Stomach (tissue), 9 donors: ENCODE data around the gene ERH. TPM values are rescaled to one million over a fixed set of nuclear protein-coding genes. Genes with fewer than 3 reads are reported as not detected.

Experiments used
- DNase-seq, 2 donors: peaks; one replicate each; pipeline versions ENCODE4 v3.0.0 to v3.0.0-alpha.2; 2013 to 2019
- H3K27ac ChIP-seq, 5 donors: fragments of 200-600 bp in 4 of 5; sonication (generic) in 4 of 5; one replicate each; pipeline ENCODE4 v1.5.1; 2013 to 2019; ENCODE audit warnings: mild to moderate bottlenecking in 1 of 5, moderate library complexity in 1 of 5
- H3K27me3 ChIP-seq, 3 donors: fragments of 200-600 bp; sonication (generic); one replicate each; pipeline ENCODE4 v1.5.1; 2017 to 2019; ENCODE audit warnings: mixed run types in 1 of 3
- H3K36me3 ChIP-seq, 4 donors: fragments of 200-600 bp; sonication (generic); 1 replicate in 3 of 4; 2 replicates in 1 of 4; pipeline ENCODE4 v1.5.1; 2016 to 2019
- H3K4me1 ChIP-seq, 4 donors: fragments of 200-600 bp; sonication (generic); one replicate each; pipeline ENCODE4 v1.5.1; 2016 to 2019
- H3K4me3 ChIP-seq, 4 donors: fragments of 200-600 bp; sonication (generic) in 3 of 4; one replicate each; pipeline ENCODE4 v1.5.1; 2016 to 2019; ENCODE audit warnings: mild to moderate bottlenecking in 1 of 4
- H3K9me3 ChIP-seq, 4 donors: fragments of 200-600 bp; sonication (generic); one replicate each; pipeline ENCODE4 v1.5.1; 2016 to 2019
- CTCF ChIP-seq, 7 experiments: fragments of 450-650 bp in 4 of 7; fragments of 200-600 bp in 3 of 7; sonication (generic) in 3 of 7; IDR thresholded peaks; one replicate each; pipeline ENCODE4 v1.5.1; 2016 to 2019; ENCODE audit warnings: antibody characterized with exemption in 7 of 7, control low read depth in 2 of 7, mild to moderate bottlenecking in 1 of 7
- EP300 ChIP-seq: sonication (generic); formaldehyde crosslinking; IDR thresholded peaks from one replicate; pipeline ENCODE4 v1.6.1; 2017; ENCODE audit warnings: antibody characterized with exemption
- POLR2A ChIP-seq, 4 donors: fragments of 450-650 bp; IDR thresholded peaks; one replicate each; pipeline ENCODE4 v1.6.1; 2016; ENCODE audit warnings: antibody characterized with exemption in 4 of 4, control low read depth in 2 of 4, mild to moderate bottlenecking in 1 of 4, moderate library complexity in 1 of 4
- POLR2AphosphoS5 ChIP-seq, 3 donors: sonication (generic); formaldehyde crosslinking; IDR thresholded peaks; one replicate each; pipeline ENCODE4 v1.6.1; 2016; ENCODE audit warnings: antibody characterized with exemption in 3 of 3
- WGBS, 5 donors: extraction: QIAGEN DNeasy Blood & Tissue Kit in 3 of 5; methylation state at CpG; one replicate each; pipeline versions ENCODE4 v1.1.5 to v1.1.7; 2013 to 2018; 5-methylcytosine and 5-hydroxymethylcytosine counted together
- intact Hi-C: fragments of 100-400 bp; cut with DNase I; formaldehyde crosslinking; loops from one replicate; pipeline ENCODE4 v1.15.1; 2023; ENCODE audit warnings: low total_unique reads
- polyA plus RNA-seq, 3 donors: library from polyadenylated mRNA; stranded (reverse); fragments of 200-250 nt; gene quantifications; one replicate each; pipeline ENCODE4 v1.2.3, GENCODE V29; 2013
- total RNA-seq, 5 donors: library from RNA; depleted of rRNA; stranded (reverse); fragments of >200 nt; gene quantifications; one replicate each; pipeline versions ENCODE4 v1.1.0 to v1.2.3, GENCODE V29; 2014 to 2016
- donor health status: healthy with polysubstance abuse.
- donor health status: Bipolar disorder and iron deficiency.
- donor health status: healthy.

Gene ERH
- total and polyA plus RNA-seq, 8 donors: 12.5 to 159 (median 97.8) TPM

- Histone ChIP-seq H3K36me3 (no peaks in the 10 kb centered on the region), H3K27ac (no peak overlapping the region), H3K9me3 (no peaks in the 10 kb centered on the region), H3K4me3 (no peak overlapping the region), H3K27me3 (peaks cover 0 to 4% (median 0%) of the 10 kb centered on the region in 3 donors), H3K4me1 (no peaks in the 10 kb centered on the region)
- intact Hi-C loops: no loop called here
- WGBS, 5 donors: 58 to 67% (median 65%) methylated on average over 3 of the region's 3 CpGs
- TF ChIP-seq CTCF (IDR thresholded peaks at IDR 0.05): no peak
- no peak for TF ChIP-seq EP300
- TF ChIP-seq POLR2AphosphoS5 (IDR thresholded peaks at IDR 0.05): no peak
- TF ChIP-seq POLR2A (IDR thresholded peaks at IDR 0.05): no peak
- no peak for DNase-seq
Observed at GRCh38 chr14:69366069-69366468, 32.0 kb downstream of the ERH start.

- TF ChIP-seq CTCF (IDR thresholded peaks at IDR 0.05) (no peak), POLR2AphosphoS5 (IDR thresholded peaks at IDR 0.05) (no peak), EP300 (no peak), POLR2A (IDR thresholded peaks at IDR 0.05) (no peak)
Observed at GRCh38 chr14:69364378-69364777, 33.7 kb downstream of the ERH start.

GRCh38 chr14:69363964-69364363, 34.1 kb downstream of the ERH start:
- DNase-seq: no peak
- H3K9me3 ChIP-seq: no peaks in the 10 kb centered on the region
- H3K4me3 ChIP-seq: no peak overlapping the region
- H3K27me3 ChIP-seq: peaks cover 0 to 8% (median 0%) of the 10 kb centered on the region in 3 donors
- H3K27ac ChIP-seq: no peak overlapping the region
- H3K4me1 ChIP-seq: no peaks in the 10 kb centered on the region
- intact Hi-C loops: no loop called here
- H3K36me3 ChIP-seq: no peaks in the 10 kb centered on the region
- 84 to 90% (median 87%) methylated on average over 4 of the region's 4 CpGs for WGBS, 5 donors
- TF ChIP-seq POLR2AphosphoS5 (IDR thresholded peaks at IDR 0.05): no peak
- no peak for TF ChIP-seq POLR2A (IDR thresholded peaks at IDR 0.05)
- TF ChIP-seq CTCF (IDR thresholded peaks at IDR 0.05): no peak
- no peak for TF ChIP-seq EP300

More at GRCh38 chr14:69364378-69364777, 33.7 kb downstream of the ERH start:
- Histone ChIP-seq H3K9me3 (no peaks in the 10 kb centered on the region), H3K36me3 (no peaks in the 10 kb centered on the region), H3K4me3 (no peak overlapping the region), H3K27me3 (peaks cover 0 to 8% (median 0%) of the 10 kb centered on the region in 3 donors), H3K4me1 (no peaks in the 10 kb centered on the region), H3K27ac (no peak overlapping the region)
- 78 to 93% (median 89%) methylated on average over 2 of the region's 2 CpGs for WGBS, 5 donors
- intact Hi-C loops: no loop called here
- DNase-seq: no peak

- intact Hi-C loops: no loop called here
- TF ChIP-seq POLR2A (IDR thresholded peaks at IDR 0.05) (no peak), EP300 (no peak), CTCF (IDR thresholded peaks at IDR 0.05) (peak in 3 of 7 experiments; percentile 9 to 18 (median 12))
- H3K36me3 ChIP-seq: no peaks in the 10 kb centered on the region
- peaks cover 0 to 8% (median 0%) of the 10 kb centered on the region in 3 donors for H3K27me3 ChIP-seq
- no peak overlapping the region for H3K27ac ChIP-seq
- peak in 1 of 2 donors; percentile 57 for DNase-seq
- H3K9me3 ChIP-seq: no peaks in the 10 kb centered on the region
- no peak overlapping the region for H3K4me3 ChIP-seq
- no peaks in the 10 kb centered on the region for H3K4me1 ChIP-seq
- WGBS, 5 donors: 32 to 47% (median 46%) methylated on average over 7 to 9 of the region's 9 CpGs
Observed at GRCh38 chr14:69363055-69363454, 35.0 kb downstream of the ERH start.
